ENCODE measurements around the gene RAD1.

The RAD1 gene

GRCh38 chr5:34915139-34915855, at the start of gene RAD1, which contains the start of gene BRIX1:
RAD1 (minus strand) TSS chr5:34915504; CDS start chr5:34914892, 612 bp downstream.
BRIX1 (plus strand) TSS chr5:34915711; CDS start chr5:34915739, 28 bp downstream.
- no peaks in the 10 kb centered on the region for H3K27me3 Mint-ChIP-seq

GRCh38 chr5:34959323-34959722, 44.0 kb upstream of the RAD1 start:
- H3K27ac Mint-ChIP-seq = no peak overlapping the region
- no peak overlapping the region for H3K4me3 Mint-ChIP-seq
- H3K9me3 Mint-ChIP-seq = no peaks in the 10 kb centered on the region
- peaks cover 9% of the 10 kb centered on the region for H3K36me3 Mint-ChIP-seq
- H3K4me1 Mint-ChIP-seq = peaks cover 17% of the 10 kb centered on the region
- no peaks in the 10 kb centered on the region for H3K27me3 Mint-ChIP-seq

More at GRCh38 chr5:34915139-34915855, at the start of gene RAD1, which contains the start of gene BRIX1:
- no peak within 1 kb of the TSS for H3K27ac Mint-ChIP-seq
- H3K36me3 Mint-ChIP-seq = peaks cover 27% of the 10 kb centered on the region
- no peak within 1 kb of the TSS for H3K4me3 Mint-ChIP-seq
- no peaks in the 10 kb centered on the region for H3K9me3 Mint-ChIP-seq
- H3K4me1 Mint-ChIP-seq = peaks cover 29% of the 10 kb centered on the region

DNA sequence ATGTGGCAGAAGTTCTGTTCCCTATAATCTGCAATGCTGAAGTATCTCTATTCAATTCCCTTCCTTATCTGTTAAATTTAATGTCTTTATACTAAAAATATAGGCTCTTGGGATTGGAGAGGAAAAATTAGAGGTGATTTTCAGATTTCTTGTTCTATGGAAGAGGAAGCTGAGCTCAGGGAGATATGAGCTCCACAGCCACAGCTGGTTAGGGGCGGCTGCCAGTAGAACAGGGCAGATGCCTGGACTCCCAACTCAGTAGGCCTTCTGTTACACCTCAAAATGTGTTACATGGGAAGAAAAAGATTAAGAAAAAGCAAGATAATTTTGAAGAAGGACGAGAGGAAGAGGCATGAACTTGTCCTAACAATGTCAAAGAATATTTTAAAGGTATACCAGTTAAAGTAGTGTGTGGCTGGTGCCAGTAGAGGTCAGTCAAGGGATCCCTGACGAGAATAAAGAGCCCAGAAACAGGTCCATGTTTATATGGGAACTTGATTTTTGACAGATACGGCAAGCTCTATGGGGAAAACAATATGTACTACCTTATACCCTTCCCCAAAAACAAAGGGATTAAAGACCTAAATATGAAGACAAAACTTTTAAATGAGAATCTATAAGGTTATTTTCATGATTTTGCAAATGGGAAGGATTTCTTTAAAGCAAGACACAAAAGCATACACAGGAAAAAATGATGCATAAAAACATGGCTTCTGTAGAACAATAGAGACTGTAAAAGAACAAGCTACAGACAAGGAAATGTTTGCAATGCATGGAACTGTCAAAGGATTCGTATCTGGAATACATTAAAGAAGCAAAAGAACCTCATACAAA, 42.8 kb upstream of the RAD1 start:
- H3K4me3 Mint-ChIP-seq = no peak overlapping the region
- H3K9me3 Mint-ChIP-seq = no peaks in the 10 kb centered on the region
- H3K27ac Mint-ChIP-seq = no peak overlapping the region
- H3K4me1 Mint-ChIP-seq = peaks cover 17% of the 10 kb centered on the region
- peaks cover 11% of the 10 kb centered on the region for H3K36me3 Mint-ChIP-seq
- no peaks in the 10 kb centered on the region for H3K27me3 Mint-ChIP-seq

DNA sequence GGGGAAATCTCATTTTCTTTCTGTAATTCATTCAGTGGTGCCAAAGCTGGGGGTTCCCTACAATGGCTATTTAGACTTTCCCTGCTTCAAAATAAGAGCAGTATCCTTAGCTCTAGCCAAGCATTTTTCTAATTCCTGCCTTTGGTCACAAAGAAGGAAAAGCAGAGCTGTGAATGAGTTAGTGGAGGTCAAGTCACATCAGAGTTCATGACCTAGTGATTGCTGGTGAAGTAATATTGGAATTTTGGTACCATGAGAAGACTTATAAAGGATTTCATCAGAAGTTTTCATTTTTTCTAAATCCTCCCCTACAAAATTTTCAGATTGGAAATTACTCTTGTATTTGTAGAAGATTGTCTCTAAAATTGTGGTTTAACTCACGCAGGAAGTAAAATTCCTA, 42.0 kb upstream of the RAD1 start:
- peaks cover 12% of the 10 kb centered on the region for H3K36me3 Mint-ChIP-seq
- H3K27me3 Mint-ChIP-seq = no peaks in the 10 kb centered on the region
- peaks cover 17% of the 10 kb centered on the region for H3K4me1 Mint-ChIP-seq
- no peak overlapping the region for H3K27ac Mint-ChIP-seq
- H3K4me3 Mint-ChIP-seq = no peak overlapping the region
- H3K9me3 Mint-ChIP-seq = no peaks in the 10 kb centered on the region

GRCh38 chr5:34944460-34945047, 29.2 kb upstream of the RAD1 start:
- Mint-ChIP-seq H3K4me1 (no peaks in the 10 kb centered on the region), H3K4me3 (no peak overlapping the region), H3K9me3 (no peaks in the 10 kb centered on the region), H3K27ac (no peak overlapping the region), H3K27me3 (no peaks in the 10 kb centered on the region), H3K36me3 (peaks cover 23% of the 10 kb centered on the region)

DNA sequence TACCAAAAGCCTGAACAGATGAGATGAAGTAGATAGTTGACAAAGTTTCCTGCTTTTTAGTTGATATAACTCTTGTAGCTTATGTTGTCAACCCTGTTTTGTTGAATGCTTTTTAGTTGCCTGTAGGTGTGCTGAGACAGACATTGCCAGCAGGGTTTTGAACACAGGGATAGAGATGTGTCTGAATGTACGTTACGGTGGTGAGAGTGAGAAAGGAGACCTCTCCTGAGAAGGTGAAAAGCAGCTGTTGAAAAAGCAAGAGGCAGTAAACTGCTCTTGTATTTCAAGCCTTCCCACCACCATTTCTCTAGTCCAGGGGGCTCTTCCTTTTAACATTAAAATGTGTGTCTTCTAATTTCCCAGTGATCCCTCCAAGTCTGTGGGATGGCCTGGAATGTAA, 28.7 kb upstream of the RAD1 start:
- Mint-ChIP-seq H3K27ac (no peak overlapping the region), H3K4me1 (no peaks in the 10 kb centered on the region), H3K9me3 (no peaks in the 10 kb centered on the region)

GRCh38 chr5:34941936-34942335, 26.6 kb upstream of the RAD1 start:
- H3K9me3 Mint-ChIP-seq = no peaks in the 10 kb centered on the region
- no peak overlapping the region for H3K4me3 Mint-ChIP-seq
- peaks cover 30% of the 10 kb centered on the region for H3K36me3 Mint-ChIP-seq
- H3K4me1 Mint-ChIP-seq = no peaks in the 10 kb centered on the region
- H3K27me3 Mint-ChIP-seq = no peaks in the 10 kb centered on the region
- H3K27ac Mint-ChIP-seq = no peak overlapping the region

More for the DNA sequence above, 28.7 kb upstream of the RAD1 start:
- Mint-ChIP-seq H3K36me3 (peaks cover 21% of the 10 kb centered on the region), H3K4me3 (no peak overlapping the region), H3K27me3 (no peaks in the 10 kb centered on the region)

DNA sequence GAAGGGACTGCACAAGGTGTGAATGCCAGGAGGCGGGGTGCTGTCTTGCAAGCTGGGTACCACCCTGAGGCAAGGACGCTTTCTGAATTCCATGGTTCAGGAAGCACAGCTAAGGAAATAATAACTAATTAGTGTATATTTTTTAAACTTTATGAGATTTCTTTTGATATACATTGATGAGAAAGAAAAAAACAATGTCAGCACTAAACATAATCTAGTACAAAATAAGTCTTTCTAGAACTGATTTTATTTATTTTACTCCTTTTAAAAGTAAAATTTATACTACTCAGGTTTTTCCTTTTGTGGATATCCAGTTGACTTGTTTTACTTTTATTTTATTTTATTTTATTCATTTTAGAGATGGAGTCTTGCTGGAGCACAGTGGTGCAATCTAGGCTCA, 17.6 kb upstream of the RAD1 start:
- Mint-ChIP-seq H3K9me3 (no peaks in the 10 kb centered on the region), H3K27me3 (no peaks in the 10 kb centered on the region), H3K36me3 (peaks cover 17% of the 10 kb centered on the region)

GRCh38 chr5:34930870-34931269, 15.6 kb upstream of the RAD1 start:
- no peaks in the 10 kb centered on the region for H3K27me3 Mint-ChIP-seq
- peaks cover 33% of the 10 kb centered on the region for H3K4me1 Mint-ChIP-seq
- peak overlapping the region; percentile 98 for H3K4me3 Mint-ChIP-seq
- H3K36me3 Mint-ChIP-seq = peaks cover 13% of the 10 kb centered on the region
- H3K27ac Mint-ChIP-seq = peak overlapping the region; percentile 98
- H3K9me3 Mint-ChIP-seq = no peaks in the 10 kb centered on the region

More for the DNA sequence above, 17.6 kb upstream of the RAD1 start:
- no peak overlapping the region for H3K4me3 Mint-ChIP-seq
- H3K27ac Mint-ChIP-seq = no peak overlapping the region
- peaks cover 33% of the 10 kb centered on the region for H3K4me1 Mint-ChIP-seq

DNA sequence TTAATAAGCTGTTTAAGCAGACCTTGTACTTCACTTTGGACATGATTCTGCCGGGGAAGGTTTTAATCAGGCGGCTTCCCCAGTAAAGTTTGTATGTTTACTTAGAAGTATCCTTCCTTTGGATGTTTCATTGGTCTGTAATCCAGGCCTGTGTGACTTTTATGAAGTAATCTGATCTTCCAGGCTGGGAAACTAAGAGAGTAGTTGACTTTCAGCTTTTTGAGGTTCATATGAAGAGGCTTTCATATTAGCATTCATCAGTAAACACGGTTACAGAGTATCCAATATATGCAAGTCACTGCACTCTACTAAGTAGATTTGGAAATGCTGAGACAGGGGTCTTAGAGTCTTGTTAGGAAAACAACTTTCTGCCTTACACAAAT, 15.1 kb upstream of the RAD1 start:
- peak overlapping the region; percentile 98 for H3K27ac Mint-ChIP-seq
- no peaks in the 10 kb centered on the region for H3K27me3 Mint-ChIP-seq
- no peaks in the 10 kb centered on the region for H3K9me3 Mint-ChIP-seq
- H3K4me1 Mint-ChIP-seq = peaks cover 33% of the 10 kb centered on the region
- peak overlapping the region; percentile 98 for H3K4me3 Mint-ChIP-seq
- peaks cover 14% of the 10 kb centered on the region for H3K36me3 Mint-ChIP-seq

DNA sequence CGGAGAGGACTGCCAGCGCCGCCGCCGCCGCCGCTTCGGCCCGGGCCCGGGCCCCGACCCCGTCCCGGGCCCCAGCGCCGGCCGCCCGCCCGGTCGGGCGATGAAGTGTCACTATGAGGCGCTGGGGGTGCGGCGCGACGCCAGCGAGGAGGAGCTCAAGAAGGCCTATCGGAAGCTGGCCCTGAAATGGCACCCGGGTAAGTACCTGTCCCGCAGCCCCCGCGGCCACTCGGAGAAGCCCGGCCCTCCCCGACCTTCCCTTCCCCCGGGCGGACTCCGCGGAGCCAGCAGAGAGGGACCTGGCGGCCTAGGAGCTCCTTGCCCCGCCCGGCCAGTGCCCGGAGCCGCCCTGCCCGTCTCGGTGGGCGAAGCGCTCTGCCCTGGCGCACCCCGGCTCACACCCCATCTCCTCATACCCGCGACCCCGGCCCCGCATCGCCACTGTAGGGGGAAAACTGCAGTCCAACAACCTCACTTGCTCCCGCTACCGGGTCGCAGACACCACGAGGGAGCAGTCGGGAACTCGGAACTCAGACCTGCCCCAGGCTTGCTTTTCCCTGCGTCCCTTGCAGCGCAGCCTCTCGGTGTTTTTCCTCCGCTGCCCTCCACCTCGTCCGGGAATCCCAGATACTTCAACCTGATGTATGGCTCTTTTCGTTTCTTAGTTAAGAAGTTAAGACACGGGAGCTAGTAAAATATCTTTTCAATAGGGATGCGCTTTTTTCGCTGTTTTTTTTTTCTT, 14.6 kb upstream of the RAD1 start:
- H3K27me3 Mint-ChIP-seq = no peaks in the 10 kb centered on the region
- peak overlapping the region; percentile 98 for H3K27ac Mint-ChIP-seq
- peaks cover 16% of the 10 kb centered on the region for H3K36me3 Mint-ChIP-seq
- peaks cover 34% of the 10 kb centered on the region for H3K4me1 Mint-ChIP-seq
- peak overlapping the region; percentile 98 for H3K4me3 Mint-ChIP-seq
- no peaks in the 10 kb centered on the region for H3K9me3 Mint-ChIP-seq

GRCh38 chr5:34929134-34929719, 13.9 kb upstream of the RAD1 start, which contains the start of gene DNAJC21:
DNAJC21 (plus strand) TSS chr5:34929559; CDS start chr5:34929820, 261 bp downstream.
- Mint-ChIP-seq H3K4me1 (peaks cover 36% of the 10 kb centered on the region), H3K9me3 (no peaks in the 10 kb centered on the region), H3K36me3 (peaks cover 18% of the 10 kb centered on the region), H3K27me3 (no peaks in the 10 kb centered on the region), H3K4me3 (peak within 1 kb of the TSS; percentile 98), H3K27ac (peak within 1 kb of the TSS; percentile 98)

DNA sequence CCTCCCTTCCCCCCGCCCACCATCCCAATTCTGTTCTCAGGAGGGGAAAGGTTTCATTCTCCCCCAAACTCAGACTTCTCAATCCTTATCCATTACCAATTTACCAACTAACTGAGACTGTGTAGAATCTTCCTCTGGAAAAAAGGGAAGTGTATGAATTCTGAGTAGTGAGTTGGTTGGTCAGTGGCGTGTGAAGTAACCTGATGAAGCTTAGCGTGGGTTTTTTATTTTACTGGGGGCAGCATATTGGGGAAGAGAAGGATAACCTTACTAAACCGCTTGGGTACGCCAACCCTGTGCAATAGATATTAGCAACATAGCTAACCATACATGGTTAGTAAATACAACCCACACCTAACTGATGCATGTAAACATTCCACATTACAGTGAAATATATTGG, 13.0 kb upstream of the RAD1 start:
- Mint-ChIP-seq H3K4me3 (peak overlapping the region; percentile 19), H3K9me3 (no peaks in the 10 kb centered on the region), H3K27ac (no peak overlapping the region), H3K4me1 (peaks cover 38% of the 10 kb centered on the region), H3K36me3 (peaks cover 19% of the 10 kb centered on the region), H3K27me3 (no peaks in the 10 kb centered on the region)

DNA sequence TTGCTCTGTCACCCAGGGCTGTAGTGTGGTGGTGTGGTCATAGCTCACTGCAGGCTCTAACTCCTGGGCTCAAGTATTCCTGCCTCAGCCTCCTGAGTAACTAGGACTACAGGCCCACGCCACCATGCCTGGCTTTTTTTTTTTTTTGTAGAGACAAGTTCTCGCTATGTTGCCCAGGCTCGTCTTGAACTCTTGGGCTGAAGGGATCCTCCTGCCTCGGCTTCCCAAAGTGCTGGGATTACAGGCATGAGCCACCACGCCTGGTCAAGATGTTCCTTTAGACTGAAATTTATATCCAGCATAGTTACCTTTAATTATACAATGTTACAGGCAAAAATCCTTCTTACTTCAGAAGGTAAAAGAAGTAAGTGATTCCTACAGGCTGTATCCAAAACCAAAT, 12.5 kb upstream of the RAD1 start:
- Mint-ChIP-seq H3K4me1 (peaks cover 40% of the 10 kb centered on the region), H3K36me3 (peaks cover 19% of the 10 kb centered on the region), H3K27me3 (no peaks in the 10 kb centered on the region), H3K9me3 (no peaks in the 10 kb centered on the region), H3K4me3 (no peak overlapping the region), H3K27ac (no peak overlapping the region)

Measured in activated naive CD4-positive, alpha-beta T cell treated with anti-CD3 and anti-CD28 coated beads, Interleukin-2, amount 50 U/mL, for 24 hours (primary cell).